C1 segment of cervical spinal cord (tissue), 14 donors: ENCODE results near the gene RBM15.

Experiments used
- DNase-seq, 14 donors: peaks; one replicate each; lab custom pipeline; 2025; lab: John Stamatoyannopoulos, UW

The RBM15 gene

GRCh38 chr1:110321045-110321444, 18.1 kb upstream of the RBM15 start:
- DNase-seq: no peak

GRCh38 chr1:110321846-110322245, 17.3 kb upstream of the RBM15 start:
- DNase-seq: no peak

- DNase-seq: no peak
Measured at GRCh38 chr1:110324667-110325066, 14.5 kb upstream of the RBM15 start.

GRCh38 chr1:110326826-110327225, 12.4 kb upstream of the RBM15 start:
- no peak for DNase-seq

GRCh38 chr1:110328274-110328673, 10.9 kb upstream of the RBM15 start:
- DNase-seq: no peak

GRCh38 chr1:110328700-110329099, 10.5 kb upstream of the RBM15 start:
- no peak for DNase-seq

GRCh38 chr1:110335265-110335664, 3.9 kb upstream of the RBM15 start:
- no peak for DNase-seq

GRCh38 chr1:110336300-110337039, 2.7 kb upstream of the RBM15 start:
- no peak for DNase-seq

GRCh38 chr1:110337704-110338308, 1.4 kb upstream of the RBM15 start:
- peak in 9 of 14 donors; percentile 20 to 64 (median 56) for DNase-seq

- DNase-seq: peak in 11 of 14 donors; percentile 84 to 100 (median 97)
Measured at GRCh38 chr1:110338309-110338885, 780 bp upstream of the RBM15 start.

GRCh38 chr1:110339407-110340206, 430 bp downstream of the RBM15 start:
- DNase-seq: peak in 3 of 14 donors; percentile 59 to 73 (median 71)

GRCh38 chr1:110340207-110340468, 961 bp downstream of the RBM15 start:
- DNase-seq: peak in 2 of 14 donors; percentile 16 to 35

GRCh38 chr1:110341146-110341871, 2.1 kb downstream of the RBM15 start:
- DNase-seq: no peak

GRCh38 chr1:110341872-110342331, 2.7 kb downstream of the RBM15 start:
- DNase-seq: no peak

GRCh38 chr1:110343249-110343648, 4.1 kb downstream of the RBM15 start:
- no peak for DNase-seq

GRCh38 chr1:110344152-110344551, 5.0 kb downstream of the RBM15 start:
- DNase-seq: no peak

- no peak for DNase-seq
Measured at GRCh38 chr1:110345480-110345879, 6.3 kb downstream of the RBM15 start.

GRCh38 chr1:110346690-110347089, 7.5 kb downstream of the RBM15 start:
- DNase-seq: no peak

GRCh38 chr1:110347182-110347893, 8.2 kb downstream of the RBM15 start:
- DNase-seq: no peak

GRCh38 chr1:110348050-110348449, 8.9 kb downstream of the RBM15 start:
- DNase-seq: no peak

GRCh38 chr1:110348771-110349170, 9.6 kb downstream of the RBM15 start:
- no peak for DNase-seq
